H1 (cell line): ENCODE data around the gene BTBD9. TPM values are rescaled to one million over a fixed set of nuclear protein-coding genes. Genes with fewer than 3 reads are reported as not detected.

Experiments
- BCL11A ChIP-seq, 2 experiments: IDR thresholded peaks; one replicate each; pipeline ENCODE4 v1.6.1; 2011; ENCODE audit warnings: low read depth in 2 of 2, low read length in 2 of 2, mild to moderate bottlenecking in 2 of 2
- CHD1 ChIP-seq: IDR thresholded peaks from 2 replicates; pipeline ENCODE4 v1.6.1; 2012; ENCODE audit warnings: low read depth, low read length, improper control_type of control experiment
- CREB1 ChIP-seq: IDR thresholded peaks from 2 replicates; pipeline ENCODE4 v1.6.1; 2012; ENCODE audit warnings: inconsistent platforms
- KDM5A ChIP-seq: fragments of 200-600 bp; IDR thresholded peaks from 2 replicates; pipeline ENCODE4 v1.7.1; 2012; ENCODE audit warnings: mild to moderate bottlenecking, low read length, inconsistent platforms, mixed read lengths
- MAFK ChIP-seq: IDR thresholded peaks from 2 replicates; pipeline ENCODE4 v1.6.1; 2012; ENCODE audit warnings: low read depth, mild to moderate bottlenecking, improper control_type of control experiment, low read length
- SIRT6 ChIP-seq: IDR thresholded peaks from one replicate; pipeline ENCODE4 v1.7.1; 2012; ENCODE audit warnings: low read length, inconsistent platforms
- SP4 ChIP-seq: IDR thresholded peaks from 2 replicates; pipeline ENCODE4 v1.6.1; 2012; ENCODE audit warnings: low read length, inconsistent platforms
- TAF1 ChIP-seq: IDR thresholded peaks from 2 replicates; pipeline ENCODE4 v1.6.1; 2011; ENCODE audit warnings: mild to moderate bottlenecking, low read depth, low read length
- polyA plus RNA-seq, 7 experiments: library from polyadenylated mRNA; depleted of rRNA in 3 of 7; stranded (reverse) in 5 of 7; unstranded in 2 of 7; fragments of >200 nt in 5 of 7; fragments of 200-250 nt in 2 of 7; gene quantifications; 1 replicate in 5 of 7; 2 replicates in 1 of 7; 4 replicates in 1 of 7; pipeline versions ENCODE4 v1.2.1 to v1.2.3, GENCODE V29; 2011 to 2013; ENCODE audit warnings: missing spikeins in 2 of 7, mixed read lengths in 2 of 7
- total RNA-seq: library from RNA; stranded (reverse); fragmentation: NEBNext Ultra II Directional; extraction: Animal tissue kit (Norgen Biotek cat#: 25700); gene quantifications from 2 replicates; pipeline ENCODE4 v1.2.1, GENCODE V29; 2021
- TF ChIP-seq, protein P1 (sequence below): IDR thresholded peaks from 2 replicates; pipeline ENCODE4 v1.6.1; 2011; ENCODE audit warnings: low read depth, mild to moderate bottlenecking, low read length; ENCODE audit not compliant: insufficient read depth

Gene BTBD9
- total and polyA plus RNA-seq, 2 of the 8 experiments (the other 6 are each of a cell fraction or from before 2014, with no cell fraction given) = 0.92 to 4.1 TPM

DNA sequence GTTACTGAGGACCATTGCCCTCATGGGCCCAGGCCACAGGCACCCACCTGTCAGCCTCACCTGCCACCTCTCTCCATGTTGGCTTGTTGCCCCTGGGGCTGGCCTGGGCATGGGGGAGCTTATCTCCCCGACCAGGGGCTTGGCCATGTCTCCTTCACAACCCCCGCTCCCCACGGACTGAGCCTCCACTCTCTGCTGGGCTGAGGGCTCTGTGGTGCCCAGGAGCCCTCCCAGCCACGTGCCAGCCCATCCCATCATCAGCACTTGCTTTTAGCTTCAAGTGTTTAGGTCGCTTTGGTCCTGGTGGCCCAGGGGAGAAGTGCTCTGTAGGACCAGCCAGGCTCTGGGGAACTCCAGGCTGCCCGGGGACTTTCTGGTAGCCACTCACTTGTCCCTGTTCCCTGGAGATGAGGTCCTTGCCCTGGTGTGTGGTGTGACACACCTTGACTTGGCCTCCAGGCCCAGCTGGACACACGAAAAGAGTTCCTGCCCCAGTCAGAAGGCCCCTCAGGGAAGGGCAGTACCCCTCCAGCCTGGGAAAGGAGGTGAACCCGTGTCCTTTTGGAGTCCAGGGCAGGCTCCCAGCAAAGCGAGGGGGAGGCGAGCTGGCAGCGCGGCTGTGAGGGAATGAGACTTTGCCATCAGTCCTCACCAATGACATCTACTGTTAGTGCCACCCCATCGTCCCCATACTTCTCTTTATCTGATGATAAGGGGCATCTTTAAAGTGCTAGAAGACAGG, 467.6 kb downstream of the BTBD9 start (continued):
- TF ChIP-seq BCL11A (IDR thresholded peaks at IDR 0.05; ENCODE audit: low read depth in 2 of 2, low read length in 2 of 2) (no peak), MAFK (no peak), CREB1 (no peak), CHD1 (no peak), TAF1 (no peak), SP4 (no peak), SIRT6 (no peak), KDM5A (no peak)
- TF ChIP-seq, protein P1, sequence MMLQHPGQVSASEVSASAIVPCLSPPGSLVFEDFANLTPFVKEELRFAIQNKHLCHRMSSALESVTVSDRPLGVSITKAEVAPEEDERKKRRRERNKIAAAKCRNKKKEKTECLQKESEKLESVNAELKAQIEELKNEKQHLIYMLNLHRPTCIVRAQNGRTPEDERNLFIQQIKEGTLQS = no peak
- TF ChIP-seq, all 59 proteins: peak for 0
